HEK293 (cell line): ENCODE data around the gene TEF.

Experiments used
- GLIS1 ChIP-seq: fragments of 450-650 bp; formaldehyde crosslinking; IDR thresholded peaks from 2 replicates; pipeline ENCODE4 v1.5.1; 2016; ENCODE audit warnings: missing biosample characterization, missing genetic modification characterization
- HIC1 ChIP-seq: fragments of 450-650 bp; formaldehyde crosslinking; IDR thresholded peaks from 2 replicates; pipeline ENCODE4 v1.5.1; 2016; ENCODE audit warnings: missing biosample characterization, missing genetic modification characterization
- IKZF3 ChIP-seq: fragments of 450-650 bp; IDR thresholded peaks from 2 replicates; pipeline ENCODE4 v1.5.0; 2018; ENCODE audit warnings: missing biosample characterization, mild to moderate bottlenecking, missing genetic modification characterization, moderate library complexity
- KLF7 ChIP-seq: fragments of 450-650 bp; formaldehyde crosslinking; IDR thresholded peaks from 2 replicates; pipeline ENCODE4 v1.5.1; 2016; ENCODE audit warnings: missing biosample characterization, missing genetic modification characterization, borderline replicate concordance
- MEIS1 ChIP-seq: sonication (generic); formaldehyde crosslinking; IDR thresholded peaks from 2 replicates; pipeline ENCODE4 v1.8.1; 2022; ENCODE audit warnings: missing genetic modification reagents, mild to moderate bottlenecking, borderline replicate concordance
- MYNN ChIP-seq: fragments of 450-650 bp; formaldehyde crosslinking; IDR thresholded peaks from 2 replicates; pipeline ENCODE4 v1.5.1; 2016; ENCODE audit warnings: missing biosample characterization, missing genetic modification characterization, borderline replicate concordance
- MZF1 ChIP-seq: fragments of 450-650 bp; formaldehyde crosslinking; IDR thresholded peaks from 2 replicates; pipeline ENCODE4 v1.5.1; 2017; ENCODE audit warnings: missing biosample characterization, missing genetic modification characterization, borderline replicate concordance
- PBX3 ChIP-seq: sonication (generic); formaldehyde crosslinking; IDR thresholded peaks from 2 replicates; pipeline ENCODE4 v1.8.1; 2022; ENCODE audit warnings: mild to moderate bottlenecking, moderate library complexity, missing genetic modification reagents
- SP2 ChIP-seq: fragments of 450-650 bp; formaldehyde crosslinking; IDR thresholded peaks from 2 replicates; pipeline ENCODE4 v1.5.1; 2016; ENCODE audit warnings: missing biosample characterization, missing genetic modification characterization
- TRIM28 ChIP-seq: IDR thresholded peaks from 2 replicates; pipeline ENCODE4 v1.6.1; 2011; ENCODE audit warnings: low read length, control low read depth, borderline replicate concordance
- ZBTB17 ChIP-seq: fragments of 450-650 bp; formaldehyde crosslinking; IDR thresholded peaks from 2 replicates; pipeline ENCODE4 v1.5.1; 2016; ENCODE audit warnings: missing biosample characterization, missing genetic modification characterization
- ZBTB26 ChIP-seq: fragments of 450-650 bp; formaldehyde crosslinking; optimal IDR thresholded peaks from 2 replicates; pipeline ENCODE3; 2016; ENCODE audit warnings: missing biosample characterization, mild to moderate bottlenecking, missing genetic modification characterization
- ZBTB49 ChIP-seq: fragments of 450-650 bp; formaldehyde crosslinking; IDR thresholded peaks from 2 replicates; pipeline ENCODE4 v1.5.1; 2016; ENCODE audit warnings: missing biosample characterization, missing genetic modification characterization, low read depth
- ZNF112 ChIP-seq: fragments of 450-650 bp; formaldehyde crosslinking; IDR thresholded peaks from 2 replicates; pipeline ENCODE4 v1.5.0; 2017; ENCODE audit warnings: missing biosample characterization, missing genetic modification characterization
- ZNF132 ChIP-seq: fragments of 450-650 bp; formaldehyde crosslinking; IDR thresholded peaks from 2 replicates; pipeline ENCODE4 v1.5.1; 2017; ENCODE audit warnings: missing biosample characterization, missing genetic modification characterization, borderline replicate concordance
- ZNF19 ChIP-seq: fragments of 450-650 bp; formaldehyde crosslinking; IDR thresholded peaks from 2 replicates; pipeline ENCODE4; 2016; ENCODE audit warnings: missing biosample characterization, missing genetic modification characterization, low read depth
- ZNF202 ChIP-seq: fragments of 450-650 bp; formaldehyde crosslinking; IDR thresholded peaks from 2 replicates; pipeline ENCODE4 v1.5.1; 2016; ENCODE audit warnings: missing biosample characterization, missing genetic modification characterization, borderline replicate concordance
- ZNF211 ChIP-seq: fragments of 450-650 bp; formaldehyde crosslinking; IDR thresholded peaks from 2 replicates; pipeline ENCODE4 v1.5.1; 2016; ENCODE audit warnings: low read depth, missing biosample characterization, missing genetic modification characterization
- ZNF23 ChIP-seq: fragments of 450-650 bp; formaldehyde crosslinking; IDR thresholded peaks from 2 replicates; pipeline ENCODE4 v1.5.1; 2016; ENCODE audit warnings: missing biosample characterization, missing genetic modification characterization, borderline replicate concordance
- ZNF280D ChIP-seq: fragments of 450-650 bp; formaldehyde crosslinking; IDR thresholded peaks from 2 replicates; pipeline ENCODE4 v1.5.1; 2016; ENCODE audit warnings: missing biosample characterization, missing genetic modification characterization
- ZNF311 ChIP-seq: fragments of 450-650 bp; formaldehyde crosslinking; IDR thresholded peaks from 2 replicates; pipeline ENCODE4 v1.5.1; 2017; ENCODE audit warnings: missing biosample characterization, missing genetic modification characterization, borderline replicate concordance
- ZNF354C ChIP-seq: fragments of 450-650 bp; formaldehyde crosslinking; IDR thresholded peaks from 2 replicates; pipeline ENCODE4 v1.5.1; 2016; ENCODE audit warnings: missing biosample characterization, missing genetic modification characterization, low read depth, borderline replicate concordance
- ZNF426 ChIP-seq: fragments of 450-650 bp; formaldehyde crosslinking; IDR thresholded peaks from 2 replicates; pipeline ENCODE4 v1.5.1; 2017; ENCODE audit warnings: missing biosample characterization, missing genetic modification characterization, mild to moderate bottlenecking, inconsistent platforms, moderate library complexity
- ZNF473 ChIP-seq: fragments of 450-650 bp; formaldehyde crosslinking; IDR thresholded peaks from 2 replicates; pipeline ENCODE4 v1.5.1; 2017; ENCODE audit warnings: missing biosample characterization, missing genetic modification characterization
- ZNF501 ChIP-seq: fragments of 450-650 bp; formaldehyde crosslinking; IDR thresholded peaks from 2 replicates; pipeline ENCODE4 v1.5.1; 2016; ENCODE audit warnings: missing biosample characterization, missing genetic modification characterization
- ZNF626 ChIP-seq: fragments of 450-650 bp; sonication (Bioruptor Pico); formaldehyde crosslinking; IDR thresholded peaks from 2 replicates; pipeline ENCODE4 v1.5.1; 2018; ENCODE audit warnings: missing biosample characterization, missing genetic modification characterization, inconsistent platforms
- ZNF629 ChIP-seq: fragments of 450-650 bp; formaldehyde crosslinking; IDR thresholded peaks from 2 replicates; pipeline ENCODE4 v1.5.1; 2017; ENCODE audit warnings: missing biosample characterization, missing genetic modification characterization
- ZNF837 ChIP-seq: fragments of 450-650 bp; formaldehyde crosslinking; IDR thresholded peaks from 2 replicates; pipeline ENCODE4 v1.5.1; 2016; ENCODE audit warnings: missing biosample characterization, missing genetic modification characterization
- ZSCAN30 ChIP-seq: fragments of 450-650 bp; IDR thresholded peaks from 2 replicates; pipeline ENCODE4 v1.5.1; 2018; ENCODE audit warnings: missing biosample characterization, mild to moderate bottlenecking, missing genetic modification characterization, moderate library complexity

TEF gene

GRCh38 chr22:41445129-41446056 lies 63.7 kb downstream of the TEF start (continued):
- TF ChIP-seq HIC1 (tag by site-specific recombination) (peak; percentile 10; the same call in 1 of the 2 replicates), MYNN (tag by site-specific recombination) (no peak), ZNF837 (tag by site-specific recombination) (no peak), SP2 (tag by site-specific recombination) (peak; percentile 35), ZNF280D (tag by site-specific recombination) (no peak), MZF1 (tag by site-specific recombination) (no peak), ZNF19 (tag by site-specific recombination) (no peak), ZNF354C (tag by site-specific recombination) (no peak), ZNF473 (no peak), ZNF23 (no peak), ZBTB26 (tag by site-specific recombination) (peak; percentile 18), ZNF202 (tag by site-specific recombination) (no peak), KLF7 (tag by site-specific recombination) (no peak), MEIS1 (CRISPR knock-in tag) (no peak), ZNF426 (tag by site-specific recombination) (no peak), ZSCAN30 (0 out of 2 replicates have a peak, but pooled peaks have one; percentile 6), ZNF629 (tag by site-specific recombination) (peak; percentile 16; the same call in 1 of the 2 replicates), PBX3 (CRISPR knock-in tag) (no peak), ZNF501 (tag by site-specific recombination) (0 out of 2 replicates have a peak, but pooled peaks have one; percentile 58), ZNF132 (no peak), ZNF211 (tag by site-specific recombination) (no peak), TRIM28 (no peak), ZBTB49 (tag by site-specific recombination) (no peak), GLIS1 (tag by site-specific recombination) (peak; percentile 80), ZNF311 (tag by site-specific recombination) (no peak), ZNF626 (tag by site-specific recombination) (no peak), ZBTB17 (tag by site-specific recombination) (no peak), ZNF112 (tag by site-specific recombination) (no peak), IKZF3 (tag by site-specific recombination) (peak; percentile 35; the same call in 1 of the 2 replicates)
